Ovary (tissue), 3 donors: ENCODE results near the gene TTC21A.

ENCODE experiments used
- EP300 ChIP-seq: sonication (generic); formaldehyde crosslinking; IDR thresholded peaks from one replicate; pipeline ENCODE4 v1.6.1; 2017; ENCODE audit warnings: antibody characterized with exemption
- POLR2A ChIP-seq: fragments of 450-650 bp; IDR thresholded peaks from one replicate; pipeline ENCODE4 v1.6.1; 2017; ENCODE audit warnings: antibody characterized with exemption, mild to moderate bottlenecking, moderate library complexity
- TF ChIP-seq, protein P1 (sequence below), 3 donors: fragments of 450-650 bp in 2 of 3; fragments of 200-600 bp in 1 of 3; IDR thresholded peaks; one replicate each; pipeline versions ENCODE4 v1.5.1 to v1.8.0; 2016 to 2022; ENCODE audit warnings: antibody characterized with exemption in 3 of 3, mild to moderate bottlenecking in 1 of 3
- donor health status: DM: no; HTN: no; CAD: no.

DNA sequence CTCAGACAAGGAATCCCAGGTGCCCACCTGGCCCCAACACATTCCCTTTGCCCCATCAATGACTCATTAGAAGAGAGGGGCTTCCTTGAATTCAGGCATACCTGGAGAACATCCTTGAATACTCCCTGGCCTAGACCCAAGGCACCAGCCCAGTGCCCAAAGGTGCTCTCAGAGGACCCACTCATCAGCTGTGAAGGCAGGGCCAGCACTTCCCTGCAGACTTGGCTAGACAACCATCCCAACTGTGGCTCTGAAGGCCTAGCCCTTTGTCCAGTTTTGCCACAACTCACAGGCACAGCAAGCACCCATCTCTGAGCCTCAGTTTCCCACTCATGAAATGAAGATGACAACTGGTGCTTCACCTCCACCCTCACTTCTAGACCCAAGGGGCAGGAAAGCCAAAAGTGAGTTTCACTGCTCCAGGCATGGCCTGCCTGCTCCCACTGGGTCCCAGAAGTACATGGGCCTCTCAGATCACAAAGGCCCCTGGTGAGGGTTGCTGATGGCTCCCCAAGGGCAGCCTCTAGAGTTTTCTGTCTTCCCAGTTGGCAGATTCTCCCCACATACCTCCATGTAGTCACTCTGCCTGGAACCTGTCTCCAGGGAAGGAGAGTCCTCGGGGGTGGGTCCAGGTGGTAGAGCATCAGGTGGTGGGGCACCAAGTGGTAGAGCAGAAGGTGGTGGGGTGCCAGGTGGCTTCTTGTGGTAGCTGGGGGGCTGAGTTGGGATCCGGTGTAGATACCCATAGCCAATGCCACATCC lies 7.6 kb upstream of the TTC21A start:
- TF ChIP-seq, protein P1, sequence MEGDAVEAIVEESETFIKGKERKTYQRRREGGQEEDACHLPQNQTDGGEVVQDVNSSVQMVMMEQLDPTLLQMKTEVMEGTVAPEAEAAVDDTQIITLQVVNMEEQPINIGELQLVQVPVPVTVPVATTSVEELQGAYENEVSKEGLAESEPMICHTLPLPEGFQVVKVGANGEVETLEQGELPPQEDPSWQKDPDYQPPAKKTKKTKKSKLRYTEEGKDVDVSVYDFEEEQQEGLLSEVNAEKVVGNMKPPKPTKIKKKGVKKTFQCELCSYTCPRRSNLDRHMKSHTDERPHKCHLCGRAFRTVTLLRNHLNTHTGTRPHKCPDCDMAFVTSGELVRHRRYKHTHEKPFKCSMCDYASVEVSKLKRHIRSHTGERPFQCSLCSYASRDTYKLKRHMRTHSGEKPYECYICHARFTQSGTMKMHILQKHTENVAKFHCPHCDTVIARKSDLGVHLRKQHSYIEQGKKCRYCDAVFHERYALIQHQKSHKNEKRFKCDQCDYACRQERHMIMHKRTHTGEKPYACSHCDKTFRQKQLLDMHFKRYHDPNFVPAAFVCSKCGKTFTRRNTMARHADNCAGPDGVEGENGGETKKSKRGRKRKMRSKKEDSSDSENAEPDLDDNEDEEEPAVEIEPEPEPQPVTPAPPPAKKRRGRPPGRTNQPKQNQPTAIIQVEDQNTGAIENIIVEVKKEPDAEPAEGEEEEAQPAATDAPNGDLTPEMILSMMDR (IDR thresholded peaks at IDR 0.05), result no peak
- TF ChIP-seq POLR2A (no peak), EP300 (no peak)
